Ishikawa (cell line): ENCODE results near the gene DCDC2.

ENCODE experiments used
- CEBPB ChIP-seq: IDR thresholded peaks from 2 replicates; pipeline ENCODE4 v1.6.1; 2012
- CREB1 ChIP-seq: IDR thresholded peaks from 2 replicates; pipeline ENCODE4 v1.6.1; 2012; ENCODE audit warnings: low read depth
- EGR1 ChIP-seq: IDR thresholded peaks from 2 replicates; pipeline ENCODE4 v1.6.1; 2012
- EP300 ChIP-seq: IDR thresholded peaks from 2 replicates; pipeline ENCODE4 v1.6.1; 2012; ENCODE audit warnings: borderline replicate concordance
- FOXM1 ChIP-seq: IDR thresholded peaks from 2 replicates; pipeline ENCODE4 v1.6.1; 2012; ENCODE audit warnings: low read depth, borderline replicate concordance
- NFIC ChIP-seq: IDR thresholded peaks from 2 replicates; pipeline ENCODE4 v1.6.1; 2012
- RAD21 ChIP-seq: IDR thresholded peaks from 2 replicates; pipeline ENCODE4 v1.6.1; 2012; ENCODE audit warnings: low read depth
- TAF1 ChIP-seq: IDR thresholded peaks from 2 replicates; pipeline ENCODE4 v1.6.1; 2012; ENCODE audit warnings: low read depth, mild to moderate bottlenecking
- TCF12 ChIP-seq: IDR thresholded peaks from 2 replicates; pipeline ENCODE4 v1.6.1; 2012; ENCODE audit warnings: low read depth
- TEAD4 ChIP-seq: IDR thresholded peaks from 2 replicates; pipeline ENCODE4 v1.6.1; 2012
- YY1 ChIP-seq: IDR thresholded peaks from 2 replicates; pipeline ENCODE4 v1.6.1; 2012; ENCODE audit warnings: low read depth
- ZBTB7A ChIP-seq: IDR thresholded peaks from 2 replicates; pipeline ENCODE4 v1.6.1; 2012; ENCODE audit warnings: low read depth
- TF ChIP-seq, protein P1 (sequence below): IDR thresholded peaks from 2 replicates; pipeline ENCODE4 v1.6.1; 2012
- TF ChIP-seq, protein P2 (sequence below): IDR thresholded peaks from 2 replicates; pipeline ENCODE4 v1.6.1; 2012; ENCODE audit warnings: low read depth, mild to moderate bottlenecking
- TF ChIP-seq, protein P3 (sequence below): IDR thresholded peaks from 2 replicates; pipeline ENCODE4 v1.6.1; 2012

Gene DCDC2

DNA sequence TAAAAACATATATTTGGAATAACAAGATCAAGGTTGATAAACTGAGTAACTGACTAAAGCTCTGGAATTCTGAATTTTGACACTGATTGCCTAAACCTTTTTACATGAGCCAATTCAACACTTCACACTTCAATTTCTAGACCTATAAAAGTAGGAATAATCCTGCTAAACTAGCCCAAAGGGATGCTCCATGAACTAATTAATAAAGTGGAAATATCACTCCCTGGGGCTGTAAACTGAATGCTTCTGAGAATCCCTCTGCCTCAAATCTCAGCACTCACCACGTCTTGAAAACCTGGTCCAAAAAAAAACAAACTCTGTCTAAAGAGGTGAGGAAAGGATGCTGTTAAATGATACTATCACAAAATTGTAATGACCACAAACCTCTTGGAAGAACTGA is 50.9 kb downstream of the DCDC2 start:
- no peak for TF ChIP-seq TEAD4
- TF ChIP-seq EP300 = no peak
- TF ChIP-seq CREB1 = no peak
- TF ChIP-seq, protein P1, sequence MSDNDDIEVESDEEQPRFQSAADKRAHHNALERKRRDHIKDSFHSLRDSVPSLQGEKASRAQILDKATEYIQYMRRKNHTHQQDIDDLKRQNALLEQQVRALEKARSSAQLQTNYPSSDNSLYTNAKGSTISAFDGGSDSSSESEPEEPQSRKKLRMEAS = no peak
- TF ChIP-seq FOXM1 = no peak
- no peak for TF ChIP-seq TAF1
- TF ChIP-seq TCF12 = no peak

DNA sequence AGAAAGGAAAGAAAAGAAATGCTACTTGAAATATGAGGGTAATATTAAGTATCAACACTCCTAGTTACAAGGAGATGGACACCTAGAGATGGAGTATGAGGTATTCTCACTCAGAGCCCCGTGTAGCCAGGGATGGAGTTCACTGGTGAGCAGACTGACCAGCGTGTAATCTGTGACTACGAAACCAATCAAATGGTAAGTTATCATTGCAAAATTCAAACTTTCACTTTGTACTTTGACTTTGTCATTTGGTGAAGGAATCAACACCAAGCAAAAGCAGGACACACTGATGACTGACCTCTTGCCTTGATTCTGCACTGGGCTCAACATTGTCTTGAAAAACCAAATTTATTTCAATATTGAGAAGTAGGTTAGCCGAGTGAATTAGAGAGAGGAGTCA is 51.8 kb downstream of the DCDC2 start:
- no peak for TF ChIP-seq TAF1

DNA sequence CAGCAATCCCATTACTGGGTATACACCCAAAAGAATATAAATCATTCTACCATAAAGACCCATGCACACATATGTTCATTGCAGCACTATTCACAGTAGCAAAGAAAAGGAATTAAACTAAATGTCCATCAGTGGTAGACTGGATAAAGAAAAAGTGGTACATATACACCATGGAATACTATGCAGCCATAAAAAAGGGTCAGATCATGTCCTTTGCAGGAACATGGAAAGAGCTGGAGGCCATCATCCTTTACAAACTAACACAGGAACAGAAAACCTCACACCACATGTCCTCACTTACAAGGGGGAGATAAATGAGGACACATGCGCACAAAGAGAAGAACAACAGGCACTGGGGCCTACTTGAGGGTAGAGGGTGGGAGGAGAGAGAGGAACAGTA is 60.9 kb downstream of the DCDC2 start:
- TF ChIP-seq CREB1 = no peak
- no peak for TF ChIP-seq TEAD4

DNA sequence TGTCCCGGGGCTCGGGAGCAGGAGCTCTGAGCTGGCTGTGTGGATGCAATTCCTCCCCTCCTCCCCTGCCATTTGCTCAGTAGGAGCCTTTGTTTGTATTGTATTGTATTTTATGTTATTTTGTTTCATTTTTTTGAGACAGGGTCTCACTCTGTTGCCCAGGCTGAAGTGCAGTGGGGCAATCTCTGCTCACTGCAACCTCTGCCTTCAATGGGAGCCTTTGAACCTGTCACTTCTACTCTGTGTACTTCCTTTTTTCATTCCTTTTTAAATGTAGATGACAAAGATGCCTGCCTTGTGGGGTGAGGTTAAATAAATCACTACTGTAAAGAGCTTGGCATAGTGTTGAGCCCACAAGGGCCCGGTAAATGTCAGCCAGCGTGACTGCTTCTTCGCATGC is 70.6 kb downstream of the DCDC2 start:
- TF ChIP-seq TEAD4 (no peak), RAD21 (no peak), TCF12 (no peak)
- TF ChIP-seq, protein P2, sequence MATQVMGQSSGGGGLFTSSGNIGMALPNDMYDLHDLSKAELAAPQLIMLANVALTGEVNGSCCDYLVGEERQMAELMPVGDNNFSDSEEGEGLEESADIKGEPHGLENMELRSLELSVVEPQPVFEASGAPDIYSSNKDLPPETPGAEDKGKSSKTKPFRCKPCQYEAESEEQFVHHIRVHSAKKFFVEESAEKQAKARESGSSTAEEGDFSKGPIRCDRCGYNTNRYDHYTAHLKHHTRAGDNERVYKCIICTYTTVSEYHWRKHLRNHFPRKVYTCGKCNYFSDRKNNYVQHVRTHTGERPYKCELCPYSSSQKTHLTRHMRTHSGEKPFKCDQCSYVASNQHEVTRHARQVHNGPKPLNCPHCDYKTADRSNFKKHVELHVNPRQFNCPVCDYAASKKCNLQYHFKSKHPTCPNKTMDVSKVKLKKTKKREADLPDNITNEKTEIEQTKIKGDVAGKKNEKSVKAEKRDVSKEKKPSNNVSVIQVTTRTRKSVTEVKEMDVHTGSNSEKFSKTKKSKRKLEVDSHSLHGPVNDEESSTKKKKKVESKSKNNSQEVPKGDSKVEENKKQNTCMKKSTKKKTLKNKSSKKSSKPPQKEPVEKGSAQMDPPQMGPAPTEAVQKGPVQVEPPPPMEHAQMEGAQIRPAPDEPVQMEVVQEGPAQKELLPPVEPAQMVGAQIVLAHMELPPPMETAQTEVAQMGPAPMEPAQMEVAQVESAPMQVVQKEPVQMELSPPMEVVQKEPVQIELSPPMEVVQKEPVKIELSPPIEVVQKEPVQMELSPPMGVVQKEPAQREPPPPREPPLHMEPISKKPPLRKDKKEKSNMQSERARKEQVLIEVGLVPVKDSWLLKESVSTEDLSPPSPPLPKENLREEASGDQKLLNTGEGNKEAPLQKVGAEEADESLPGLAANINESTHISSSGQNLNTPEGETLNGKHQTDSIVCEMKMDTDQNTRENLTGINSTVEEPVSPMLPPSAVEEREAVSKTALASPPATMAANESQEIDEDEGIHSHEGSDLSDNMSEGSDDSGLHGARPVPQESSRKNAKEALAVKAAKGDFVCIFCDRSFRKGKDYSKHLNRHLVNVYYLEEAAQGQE = no peak
- TF ChIP-seq, protein P1 = no peak

DNA sequence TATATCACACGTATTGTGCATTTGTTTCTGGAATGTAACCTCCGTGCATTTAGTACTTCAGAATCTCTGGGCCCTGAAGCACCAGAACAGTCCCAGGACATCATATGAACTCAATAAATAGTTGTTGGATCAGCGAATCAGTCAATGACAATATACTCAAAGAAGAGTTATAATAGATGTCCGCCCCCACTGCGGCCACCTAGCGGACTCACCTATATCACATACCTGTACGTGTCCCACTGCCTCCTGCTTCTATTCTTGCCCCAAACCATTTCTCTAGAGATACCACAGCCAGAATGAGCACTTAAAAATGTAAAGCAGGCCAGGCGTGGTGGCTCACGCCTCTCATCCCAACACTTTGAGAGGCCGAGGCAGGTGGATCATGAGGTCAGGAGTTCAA is 73.9 kb downstream of the DCDC2 start:
- TF ChIP-seq EP300 = 0 out of 2 replicates have a peak, but pooled peaks have one; percentile 2
- TF ChIP-seq TAF1 = no peak

DNA sequence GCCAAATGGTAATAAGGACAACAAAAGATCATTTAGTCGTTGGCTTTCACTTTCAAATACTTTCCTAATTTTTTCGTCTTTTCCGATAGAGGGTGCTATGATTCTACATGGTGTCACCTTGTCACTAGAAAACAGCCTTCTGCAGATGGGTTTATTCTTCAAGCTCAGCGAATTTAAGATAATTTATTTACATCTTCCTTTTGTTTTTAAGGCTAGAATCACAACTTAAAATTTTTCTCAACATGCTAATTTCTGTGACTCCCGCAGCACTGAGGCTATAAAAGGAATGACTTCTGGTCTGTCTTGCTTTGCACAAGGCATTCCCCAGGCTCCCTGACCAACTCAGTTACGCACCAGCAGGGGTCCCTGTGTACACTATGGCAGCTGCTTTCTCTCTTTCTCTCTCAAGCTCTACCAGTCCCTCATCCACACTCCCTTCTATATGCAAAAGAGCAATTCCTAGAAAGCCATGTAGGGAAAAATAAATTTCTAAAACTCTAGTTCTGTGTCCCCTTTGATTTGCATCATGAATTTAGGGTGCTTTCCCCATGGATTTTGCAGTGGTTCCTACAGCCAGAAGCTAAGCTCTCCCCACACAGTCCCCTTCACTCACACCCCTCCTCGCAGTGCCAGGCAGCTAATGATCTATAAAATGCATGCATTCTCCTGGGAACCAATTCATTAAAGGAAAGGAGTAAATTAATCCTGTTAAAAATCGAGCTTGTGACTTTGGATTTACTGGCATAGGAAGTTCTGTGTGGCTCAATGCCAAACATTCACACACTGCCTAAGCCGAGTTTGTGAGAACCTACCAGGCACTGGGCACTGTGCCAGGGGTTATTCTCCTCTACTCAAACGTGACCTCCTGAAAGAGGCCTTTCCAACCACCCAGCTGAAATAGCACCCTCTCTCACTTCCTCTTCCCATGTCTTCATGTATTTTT is 74.5 kb downstream of the DCDC2 start:
- TF ChIP-seq EGR1 = no peak
- TF ChIP-seq, protein P3, sequence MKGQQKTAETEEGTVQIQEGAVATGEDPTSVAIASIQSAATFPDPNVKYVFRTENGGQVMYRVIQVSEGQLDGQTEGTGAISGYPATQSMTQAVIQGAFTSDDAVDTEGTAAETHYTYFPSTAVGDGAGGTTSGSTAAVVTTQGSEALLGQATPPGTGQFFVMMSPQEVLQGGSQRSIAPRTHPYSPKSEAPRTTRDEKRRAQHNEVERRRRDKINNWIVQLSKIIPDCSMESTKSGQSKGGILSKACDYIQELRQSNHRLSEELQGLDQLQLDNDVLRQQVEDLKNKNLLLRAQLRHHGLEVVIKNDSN = 0 out of 2 replicates have a peak, but pooled peaks have one; percentile 11
- TF ChIP-seq, protein P2 = no peak
- peak; percentile 49; the same call in 1 of the 2 replicates for TF ChIP-seq YY1
- peak; percentile 71 for TF ChIP-seq TEAD4
- peak; percentile 78 for TF ChIP-seq EP300
- no peak for TF ChIP-seq TAF1
- no peak for TF ChIP-seq ZBTB7A
- TF ChIP-seq CREB1 = no peak
- TF ChIP-seq NFIC = peak; percentile 98
- no peak for TF ChIP-seq CEBPB
- TF ChIP-seq TCF12 = peak; percentile 66
- peak; percentile 75 for TF ChIP-seq RAD21
- TF ChIP-seq FOXM1 = peak; percentile 61; the same call in 1 of the 2 replicates
- TF ChIP-seq, protein P1 = peak; percentile 35

DNA sequence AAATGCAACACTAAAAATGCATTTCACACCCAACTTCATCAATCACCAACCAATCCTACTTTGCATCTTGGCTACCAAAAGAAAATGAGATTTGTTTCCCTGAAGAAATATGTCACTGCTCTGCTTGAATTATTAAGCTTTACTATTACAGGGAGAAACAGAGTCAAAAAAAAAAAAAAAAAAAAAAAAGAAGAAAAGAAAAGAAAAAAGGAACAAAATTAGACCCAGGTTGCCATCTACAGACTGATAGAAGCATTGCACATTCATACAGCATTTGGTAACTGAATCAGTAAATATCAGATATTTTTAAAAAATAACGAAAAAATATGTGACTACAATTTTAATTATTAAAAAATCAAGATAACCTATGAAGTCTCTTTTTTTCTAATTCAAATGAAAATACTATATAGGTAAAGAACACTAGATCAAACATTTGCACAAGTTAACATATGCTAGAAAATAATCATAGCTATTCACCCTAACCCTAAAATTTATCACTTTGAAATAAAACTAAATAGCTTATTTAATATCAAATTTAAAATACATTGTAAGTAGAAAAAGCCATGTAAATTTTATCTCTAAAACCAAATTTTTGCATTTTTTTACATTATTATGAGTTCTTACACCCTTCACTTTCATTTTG is 83.3 kb downstream of the DCDC2 start:
- TF ChIP-seq CREB1 = no peak
- no peak for TF ChIP-seq TCF12
- no peak for TF ChIP-seq TEAD4
- TF ChIP-seq ZBTB7A = no peak
- no peak for TF ChIP-seq FOXM1
- TF ChIP-seq, protein P1 = no peak
- TF ChIP-seq YY1 = no peak
- TF ChIP-seq RAD21 = peak; percentile 69
